Measurements from ENCODE around the gene GADL1.

GRCh38 chr3:30764891-30765290 is 129.6 kb downstream of the GADL1 start:
- TF ChIP-seq, protein P1, sequence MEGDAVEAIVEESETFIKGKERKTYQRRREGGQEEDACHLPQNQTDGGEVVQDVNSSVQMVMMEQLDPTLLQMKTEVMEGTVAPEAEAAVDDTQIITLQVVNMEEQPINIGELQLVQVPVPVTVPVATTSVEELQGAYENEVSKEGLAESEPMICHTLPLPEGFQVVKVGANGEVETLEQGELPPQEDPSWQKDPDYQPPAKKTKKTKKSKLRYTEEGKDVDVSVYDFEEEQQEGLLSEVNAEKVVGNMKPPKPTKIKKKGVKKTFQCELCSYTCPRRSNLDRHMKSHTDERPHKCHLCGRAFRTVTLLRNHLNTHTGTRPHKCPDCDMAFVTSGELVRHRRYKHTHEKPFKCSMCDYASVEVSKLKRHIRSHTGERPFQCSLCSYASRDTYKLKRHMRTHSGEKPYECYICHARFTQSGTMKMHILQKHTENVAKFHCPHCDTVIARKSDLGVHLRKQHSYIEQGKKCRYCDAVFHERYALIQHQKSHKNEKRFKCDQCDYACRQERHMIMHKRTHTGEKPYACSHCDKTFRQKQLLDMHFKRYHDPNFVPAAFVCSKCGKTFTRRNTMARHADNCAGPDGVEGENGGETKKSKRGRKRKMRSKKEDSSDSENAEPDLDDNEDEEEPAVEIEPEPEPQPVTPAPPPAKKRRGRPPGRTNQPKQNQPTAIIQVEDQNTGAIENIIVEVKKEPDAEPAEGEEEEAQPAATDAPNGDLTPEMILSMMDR (optimal IDR thresholded peaks at IDR 0.05 in 1 of 3, IDR thresholded peaks at IDR 0.05 in 1 of 3, conservative IDR thresholded peaks at IDR 0.05 in 1 of 3; ENCODE audit: extremely low read depth in 1 of 3, insufficient read depth in 2 of 3, low read length in 3 of 3), result no peak
- TF ChIP-seq EZH2 (IDR thresholded peaks at IDR 0.05; ENCODE audit: low read length), result no peak
